K562 (cell line): Measurements from ENCODE around the gene ACO2. TPM values are rescaled to one million over a fixed set of nuclear protein-coding genes. Genes with fewer than 3 reads are reported as not detected.

Source experiments
- ATAC-seq: fragments of 200-7000 bp; cut with Tn5 transposase; 3 replicates; pipeline ENCODE4 v1.9.1; 2020; ENCODE audit warnings: moderate library complexity
- BruUV-seq: library from RNA; stranded (reverse); fragments of 400-500 nt; replicated peaks from 2 replicates; lab custom pipeline; 2021; lab: Mats Ljungman, UMichigan
- CTCF ChIA-PET: fragments of 300-600 bp; formaldehyde crosslinking; extraction: SDS; loops from one replicate; lab custom pipeline; 2021; ENCODE audit warnings: low intra/inter-chr PET ratio; lab: Yijun Ruan, JAX
- POLR2A ChIA-PET: fragments of 300-600, 350-650 bp; sonication (Branson Sonifier 250); formaldehyde crosslinking; extraction: SDS; loops from one replicate; lab custom pipeline; 2021; ENCODE audit warnings: antibody characterized with exemption, inconsistent platforms; lab: Yijun Ruan, JAX
- DNase-seq, 4 experiments: peaks; one replicate each; pipeline versions ENCODE4 v3.0.0 to v3.0.0-alpha.2; 2011 to 2018; ENCODE audit warnings: low spot score in 3 of 4, mixed read lengths in 3 of 4; ENCODE audit errors: extremely low read depth in 1 of 4
- FAIRE-seq: peaks from 2 replicates; lab custom pipeline; 2011; peaks lifted over from hg19 to GRCh38; lab: Jason Lieb, UNC
- H2AFZ ChIP-seq: 2 replicates; pipeline ENCODE4 v1.6.0; 2011; ENCODE audit warnings: low read depth, low read length, control low read depth, inconsistent platforms
- H3K27ac ChIP-seq: fragments of 200-600 bp; 3 replicates; pipeline ENCODE4 v1.8.0; 2011; ENCODE audit warnings: low read depth, mild to moderate bottlenecking, control low read depth, inconsistent platforms, low read length, moderate library complexity, mixed read lengths; ENCODE audit errors: extremely low read depth
- H3K27me3 ChIP-seq, 2 experiments: fragments of 300-600 bp in 1 of 2; 2 replicates in 1 of 2; 3 replicates in 1 of 2; pipeline versions ENCODE4 v1.6.0 to v1.8.0; 2011; ENCODE audit warnings: inconsistent platforms in 2 of 2, low read length in 2 of 2, mild to moderate bottlenecking in 1 of 2, mixed read lengths in 1 of 2, moderate library complexity in 1 of 2; ENCODE audit not compliant: control insufficient read depth in 2 of 2, insufficient read depth in 2 of 2
- H3K36me3 ChIP-seq: fragments of 300-600 bp; 3 replicates; pipeline ENCODE4 v1.8.0; 2011; ENCODE audit warnings: mild to moderate bottlenecking, low read length, inconsistent platforms; ENCODE audit not compliant: control insufficient read depth, insufficient read depth
- H3K4me1 ChIP-seq, 2 experiments: fragments of 200-600 bp in 1 of 2; replicated peaks in 1 of 2; 2 replicates in 1 of 2; 3 replicates in 1 of 2; pipeline versions ENCODE4 v1.5.1 to v1.8.0; 2011; ENCODE audit warnings: inconsistent platforms in 2 of 2, low read length in 2 of 2, mild to moderate bottlenecking in 1 of 2, mixed read lengths in 1 of 2, moderate library complexity in 1 of 2; ENCODE audit not compliant: control insufficient read depth in 2 of 2, insufficient read depth in 2 of 2
- H3K4me2 ChIP-seq: 2 replicates; pipeline ENCODE4 v1.6.1; 2011; ENCODE audit warnings: low read length, control low read depth, inconsistent platforms, mixed read lengths; ENCODE audit not compliant: insufficient read depth
- H3K4me3 ChIP-seq: fragments of 200-600 bp; sonication (generic), shearing (Covaris generic); 2 replicates; pipeline ENCODE4 v1.5.1; 2016; ENCODE audit warnings: control low read depth, inconsistent platforms
- H3K79me2 ChIP-seq: fragments of 200-600 bp; 3 replicates; pipeline ENCODE4 v1.8.0; 2011; ENCODE audit warnings: low read length, inconsistent platforms; ENCODE audit not compliant: control insufficient read depth, insufficient read depth
- H3K9ac ChIP-seq, 2 experiments: 2 replicates each; pipeline versions ENCODE4 v1.6.0 to v1.6.1; 2011; ENCODE audit warnings: low read depth in 2 of 2, low read length in 2 of 2, control low read depth in 1 of 2, inconsistent platforms in 1 of 2, mild to moderate bottlenecking in 1 of 2, mixed read lengths in 1 of 2; ENCODE audit not compliant: insufficient read depth in 1 of 2
- H3K9me1 ChIP-seq: one replicate; pipeline ENCODE4 v1.6.0; 2011; ENCODE audit warnings: inconsistent platforms, mild to moderate bottlenecking, low read length, moderate library complexity; ENCODE audit not compliant: control insufficient read depth, insufficient read depth
- H3K9me3 ChIP-seq: replicated peaks from 2 replicates; pipeline ENCODE4 v1.5.1; 2011; ENCODE audit warnings: low read depth, low read length, inconsistent platforms; ENCODE audit not compliant: control insufficient read depth, insufficient read depth
- H4K20me1 ChIP-seq: replicated peaks from 2 replicates; pipeline ENCODE4 v1.6.1; 2011; ENCODE audit warnings: low read length, inconsistent platforms, mixed read lengths; ENCODE audit not compliant: control insufficient read depth, insufficient read depth
- CTCFL ChIP-seq: IDR thresholded peaks from 2 replicates; pipeline ENCODE4 v1.6.1; 2011; ENCODE audit warnings: borderline replicate concordance, low read depth, mild to moderate bottlenecking, moderate library complexity, low read length; ENCODE audit not compliant: insufficient read depth, poor library complexity, severe bottlenecking
- NFIC ChIP-seq: fragments of 450-650 bp; IDR thresholded peaks from 2 replicates; pipeline ENCODE4 v1.6.1; 2017; ENCODE audit warnings: mild to moderate bottlenecking, inconsistent platforms
- PKNOX1 ChIP-seq: fragments of 450-650 bp; IDR thresholded peaks from 2 replicates; pipeline ENCODE4 v1.6.1; 2016
- POLR2G ChIP-seq: fragments of 200-400 bp; formaldehyde crosslinking; IDR thresholded peaks from 2 replicates; pipeline ENCODE4 v1.6.1; 2017; ENCODE audit warnings: low read depth, mild to moderate bottlenecking, antibody characterized with exemption, low read length, moderate library complexity
- RAD21 ChIP-seq, 2 experiments: fragments of 250-450 bp in 1 of 2; fragments of 450-650 bp in 1 of 2; sonication (Bioruptor Pico) in 1 of 2; formaldehyde crosslinking in 1 of 2; IDR thresholded peaks in 1 of 2; conservative IDR thresholded peaks in 1 of 2; 2 replicates each; pipeline versions ENCODE4 v1.4.0 to v1.8.0; 2020 to 2022; ENCODE audit warnings: mild to moderate bottlenecking in 2 of 2, moderate library complexity in 1 of 2
- SMC3 ChIP-seq: conservative IDR thresholded peaks from 2 replicates; pipeline ENCODE4 v1.6.1; 2011; ENCODE audit warnings: low read depth, low read length, improper control_type of control experiment; ENCODE audit not compliant: insufficient read depth
- STAG1 ChIP-seq: sonication (generic); formaldehyde crosslinking; IDR thresholded peaks from 2 replicates; pipeline ENCODE4 v1.5.0; 2020; ENCODE audit warnings: missing genetic modification reagents, borderline replicate concordance
- TBP ChIP-seq: optimal IDR thresholded peaks from 2 replicates; pipeline ENCODE3; 2011; ENCODE audit warnings: low read depth, low read length, improper control_type of control experiment
- WGBS: fragments of 100-300 bp; shearing (Covaris generic); methylation state at CpG from one replicate; pipeline ENCODE4 v1.1.6; 2016; ENCODE audit warnings: low coverage, mixed read lengths; ENCODE audit not compliant: insufficient coverage; ENCODE audit errors: missing lambda C conversion rate; 5-methylcytosine and 5-hydroxymethylcytosine counted together
- in situ Hi-C: fragments of 300-500 bp; cut with MboI; formaldehyde crosslinking; loops from 4 replicates; pipeline ENCODE4 v1.15.0; 2018; ENCODE audit warnings: inconsistent platforms, mixed read lengths
- intact Hi-C: fragments of 100-400 bp; cut with micrococcal nuclease; formaldehyde crosslinking; loops from 2 replicates; pipeline ENCODE4 v1.14.2; 2022
- polyA plus RNA-seq, 8 experiments: library from polyadenylated mRNA; depleted of rRNA in 4 of 8; stranded (reverse) in 5 of 8; unstranded in 3 of 8; fragments of >200 nt; fragmentation: Nextera tagmentation in 2 of 8; fragmentation: Illumina TruSeq in 1 of 8; extraction: Ambion mirVana in 2 of 8; extraction: Trizol in 1 of 8; gene quantifications; 2 replicates each; pipeline versions ENCODE4 v1.2.1 to v1.2.3, GENCODE V29; 2011 to 2014; ENCODE audit warnings: inconsistent platforms in 1 of 8, missing spikeins in 1 of 8
- total RNA-seq, 7 experiments: library from RNA; depleted of rRNA in 6 of 7; stranded (reverse); fragments of >200 nt in 6 of 7; fragmentation: Illumina TruSeq in 2 of 7; extraction: Trizol in 2 of 7; gene quantifications; 2 replicates each; pipeline versions ENCODE4 v1.2.1 to v1.2.3, GENCODE V29; 2011 to 2021; ENCODE audit warnings: low replicate concordance in 1 of 7

ACO2 gene
- total and polyA plus RNA-seq, 9 of the 15 experiments (the other 6 are each of a cell fraction or from before 2014, with no cell fraction given): 16.2 to 119 (median 43.2) TPM

- ChIA-PET CTCF (interaction anchor here (1.0 kb wide), 1 partner anchor 15 kb away, joined by 3 read pairs; no protein-coding TSS in a partner anchor), POLR2A (interaction anchor here (1.1 to 1.6 kb wide), 2 partner anchors 10 to 130 kb away, joined by 3 to 4 read pairs; no protein-coding TSS in a partner anchor)
- FAIRE-seq (peak; percentile 85), DNase-seq (peak; percentile 43 to 81 (median 56)), ATAC-seq (peak; percentile 90)
- peaks cover 7% of the 10 kb centered on the region for H4K20me1 ChIP-seq
- 51% methylated on average over 15 of the region's 19 CpGs for WGBS
- H3K79me2 ChIP-seq: peaks cover 38% of the 10 kb centered on the region
- peaks cover 74% of the 10 kb centered on the region; the same call in 2 of the 3 replicates for H3K36me3 ChIP-seq
- no peak overlapping the region for H3K27ac ChIP-seq
- no peak overlapping the region for H2AFZ ChIP-seq
- H3K9ac ChIP-seq: peak overlapping the region in 1 of 2 experiments; percentile 50; a peak in 1 of 4 replicates
- no peak overlapping the region for H3K4me3 ChIP-seq
- no peak overlapping the region for H3K4me2 ChIP-seq
- no peaks in the 10 kb centered on the region for H3K9me3 ChIP-seq
- no TSS peak for BruUV-seq
- in situ Hi-C loops (no loop called here), intact Hi-C loops (no loop called here)
- no peaks in the 10 kb centered on the region for H3K27me3 ChIP-seq
- H3K9me1 ChIP-seq: no peaks in the 10 kb centered on the region
- peaks cover 0 to 38% of the 10 kb centered on the region in 2 experiments; a peak in 3 of 5 replicates for H3K4me1 ChIP-seq
- TF ChIP-seq NFIC: peak; percentile 81
- TF ChIP-seq TBP: no peak
- peak; percentile 45 for TF ChIP-seq CTCFL
- peak in 1 of 2 experiments; percentile 58; a peak in 2 of 4 replicates for TF ChIP-seq RAD21 (CRISPR knock-in tag; conservative IDR thresholded peaks at IDR 0.05 in 1 of 2, IDR thresholded peaks at IDR 0.05 in 1 of 2)
- peak; percentile 47; the same call in 1 of the 2 replicates for TF ChIP-seq SMC3
- peak; percentile 51; the same call in 1 of the 2 replicates for TF ChIP-seq PKNOX1
- peak; percentile 68; the same call in 1 of the 2 replicates for TF ChIP-seq STAG1 (CRISPR knock-in tag)
- TF ChIP-seq POLR2G: peak; percentile 53; the same call in 1 of the 2 replicates
Observed at GRCh38 chr22:41532908-41533825, 64.2 kb downstream of the ACO2 start.
